Right lobe of liver (tissue), 6 donors: ENCODE results near the gene C15orf61. TPM values are rescaled to one million over a fixed set of nuclear protein-coding genes. Genes with fewer than 3 reads are reported as not detected.

Source experiments
- ATAC-seq, 4 donors: fragments of 200-7000 bp; cut with Tn5 transposase; one replicate each; pipeline ENCODE4 v1.9.1; 2020; ENCODE audit warnings: mild to moderate bottlenecking in 4 of 4, moderate library complexity in 4 of 4
- DNase-seq, 3 donors: peaks; one replicate each; pipeline ENCODE4 v3.0.0-alpha.2; 2020
- H3K27ac ChIP-seq, 3 donors: fragments of 200-600 bp; one replicate each; pipeline ENCODE4 v1.8.0; 2022
- H3K27me3 ChIP-seq, 2 donors: fragments of 200-600 bp; one replicate each; pipeline ENCODE4 v1.8.0; 2022
- H3K36me3 ChIP-seq, 4 donors: fragments of 200-600 bp; sonication (generic) in 1 of 4; one replicate each; pipeline versions ENCODE4 v1.5.1 to v1.8.0; 2017 to 2022; ENCODE audit warnings: control low read depth in 1 of 4
- H3K4me1 ChIP-seq, 4 donors: fragments of 200-600 bp; sonication (generic) in 1 of 4; one replicate each; pipeline versions ENCODE4 v1.5.1 to v1.8.0; 2017 to 2022; ENCODE audit warnings: control low read depth in 1 of 4
- H3K4me3 ChIP-seq, 3 donors: fragments of 200-600 bp; one replicate each; pipeline ENCODE4 v1.8.0; 2022
- H3K9me3 ChIP-seq, 4 donors: fragments of 200-600 bp; sonication (generic) in 1 of 4; one replicate each; pipeline versions ENCODE4 v1.5.1 to v1.8.0; 2017 to 2022; ENCODE audit warnings: control low read depth in 1 of 4
- CTCF ChIP-seq, 4 donors: fragments of 200-600 bp in 3 of 4; fragments of 450-650 bp in 1 of 4; IDR thresholded peaks; one replicate each; pipeline versions ENCODE4 v1.5.1 to v1.8.0; 2016 to 2022; ENCODE audit warnings: antibody characterized with exemption in 4 of 4, mild to moderate bottlenecking in 2 of 4
- POLR2A ChIP-seq: fragments of 450-650 bp; IDR thresholded peaks from one replicate; pipeline ENCODE4 v1.6.1; 2017; ENCODE audit warnings: antibody characterized with exemption, mild to moderate bottlenecking
- WGBS: methylation state at CpG from one replicate; pipeline ENCODE4 v1.1.6; 2018; ENCODE audit warnings: low coverage, low lambda C conversion rate; ENCODE audit not compliant: insufficient coverage; ENCODE audit errors: missing lambda C conversion rate; 5-methylcytosine and 5-hydroxymethylcytosine counted together
- intact Hi-C, 2 donors: fragments of 100-400 bp; cut with DNase I; formaldehyde crosslinking; loops; one replicate each; pipeline versions ENCODE4 v1.11.2 to v1.14.1; 2022
- total RNA-seq, 6 experiments: library from RNA; depleted of rRNA in 2 of 6; stranded (reverse); fragments of >200 nt in 2 of 6; fragmentation: NEBNext Ultra II Directional in 3 of 6; extraction: Animal tissue kit (Norgen Biotek cat#: 25700) in 3 of 6; gene quantifications; one replicate each; pipeline versions ENCODE4 v1.1.0 to v1.2.4, GENCODE V29; 2016 to 2023
- donor health status: DM: no; HTN: yes; CAD: no.
- donor health status: DM: no; HTN: no; CAD: no.
- donor health status: DM: no; HTN: no; CAD: no.
- donor health status: DM: no; HTN: yes; CAD: no.
- donor health status: DM: no; HTN: yes; CAD: no.

Gene C15orf61
- total RNA-seq, 6 experiments from 2014 or later, result 1.4 to 3.0 (median 2.3) TPM

- ATAC-seq, result no peak
- H3K4me1 ChIP-seq, result no peaks in the 10 kb centered on the region
- peaks cover 0 to 15% (median 0%) of the 10 kb centered on the region in 4 donors for H3K36me3 ChIP-seq
- WGBS, result 41% methylated on average over 3 of the region's 3 CpGs
- TF ChIP-seq POLR2A, result no peak
- TF ChIP-seq CTCF (IDR thresholded peaks at IDR 0.05), result no peak
- DNase-seq, result no peak
- intact Hi-C loops, result no loop called here
- H3K27ac ChIP-seq, result no peak overlapping the region
- H3K27me3 ChIP-seq, result no peaks in the 10 kb centered on the region
- H3K9me3 ChIP-seq, result no peaks in the 10 kb centered on the region
- H3K4me3 ChIP-seq, result no peak overlapping the region
Measured at GRCh38 chr15:67512140-67512539, 8.8 kb upstream of the C15orf61 start.

- intact Hi-C loops, result no loop called here
- no peaks in the 10 kb centered on the region for H3K4me1 ChIP-seq
- no peaks in the 10 kb centered on the region for H3K27me3 ChIP-seq
- no peaks in the 10 kb centered on the region for H3K9me3 ChIP-seq
- ATAC-seq (no peak), DNase-seq (no peak)
- peaks cover 0 to 15% (median 0%) of the 10 kb centered on the region in 4 donors for H3K36me3 ChIP-seq
- 85% methylated on average over 9 of the region's 9 CpGs for WGBS
- H3K4me3 ChIP-seq, result no peak overlapping the region
- TF ChIP-seq CTCF (IDR thresholded peaks at IDR 0.05) (no peak), POLR2A (no peak)
- no peak overlapping the region for H3K27ac ChIP-seq
Measured at GRCh38 chr15:67512933-67513714, 7.8 kb upstream of the C15orf61 start.

- Histone ChIP-seq H3K27me3 (no peaks in the 10 kb centered on the region), H3K9me3 (no peaks in the 10 kb centered on the region), H3K4me1 (peaks cover 0 to 2% (median 0%) of the 10 kb centered on the region in 4 donors), H3K36me3 (peaks cover 0 to 15% (median 0%) of the 10 kb centered on the region in 4 donors), H3K4me3 (no peak overlapping the region), H3K27ac (no peak overlapping the region)
- intact Hi-C loops, result no loop called here
- no peak for TF ChIP-seq POLR2A
- TF ChIP-seq CTCF (IDR thresholded peaks at IDR 0.05), result no peak
- no peak for DNase-seq
- ATAC-seq, result no peak
- WGBS, result 100% methylated on average over 3 of the region's 3 CpGs
Measured at GRCh38 chr15:67515090-67515489, 5.8 kb upstream of the C15orf61 start.

- ATAC-seq (no peak), DNase-seq (no peak)
- Histone ChIP-seq H3K4me3 (no peak overlapping the region), H3K27me3 (no peaks in the 10 kb centered on the region), H3K36me3 (peaks cover 0 to 15% (median 0%) of the 10 kb centered on the region in 4 donors), H3K4me1 (peaks cover 0 to 5% (median 0%) of the 10 kb centered on the region in 4 donors), H3K27ac (no peak overlapping the region), H3K9me3 (no peaks in the 10 kb centered on the region)
- TF ChIP-seq POLR2A, result no peak
- no peak for TF ChIP-seq CTCF (IDR thresholded peaks at IDR 0.05)
- 100% methylated on average over 2 of the region's 2 CpGs for WGBS
- intact Hi-C loops, result no loop called here
Measured at GRCh38 chr15:67515557-67515956, 5.4 kb upstream of the C15orf61 start.
